Measurements from ENCODE around the gene BCAS4. TPM values are rescaled to one million over a fixed set of nuclear protein-coding genes. Genes with fewer than 3 reads are reported as not detected.

BCAS4 gene
- total RNA-seq, 1 experiment from 2014 or later: 25.8 TPM

GRCh38 chr20:50870561-50871161, 75.8 kb downstream of the BCAS4 start (continued):
- no peak for TF ChIP-seq ERG (CRISPR knock-in tag; IDR thresholded peaks at IDR 0.05)
- no peak for TF ChIP-seq ZNF425 (CRISPR knock-in tag; conservative IDR thresholded peaks at IDR 0.05)
- no peak for TF ChIP-seq GABPB1 (CRISPR knock-in tag; IDR thresholded peaks at IDR 0.05)
- no peak for TF ChIP-seq ZBTB21 (CRISPR knock-in tag; IDR thresholded peaks at IDR 0.05; ENCODE audit: borderline replicate concordance)
- TF ChIP-seq ATF2 (CRISPR knock-in tag; IDR thresholded peaks at IDR 0.05; ENCODE audit: borderline replicate concordance, low read depth): no peak

- Mint-ChIP-seq H3K9me3 (no peaks in the 10 kb centered on the region), H3K27ac (no peak overlapping the region), H3K27me3 (ENCODE audit: low read depth) (no peaks in the 10 kb centered on the region), H3K36me3 (peaks cover 15% of the 10 kb centered on the region), H3K4me1 (peaks cover 43% of the 10 kb centered on the region), H3K4me3 (no peak overlapping the region)
- ChIA-PET POLR2A (interaction anchor here (0.7 kb wide), 1 partner anchor 47 kb away, joined by 6 read pairs; no protein-coding TSS in a partner anchor), CTCF (interaction anchor here (0.9 to 1.0 kb wide), 2 partner anchors 10 to 78 kb away, joined by 4 read pairs; partner anchors contain the start of gene BCAS4)
- TF ChIP-seq TEAD1 (CRISPR knock-in tag; IDR thresholded peaks at IDR 0.05) (no peak), PRRX2 (CRISPR knock-in tag; IDR thresholded peaks at IDR 0.05) (no peak), USF1 (CRISPR knock-in tag; IDR thresholded peaks at IDR 0.05) (no peak), MAX (CRISPR knock-in tag; IDR thresholded peaks at IDR 0.05) (no peak), MYBL2 (CRISPR knock-in tag; IDR thresholded peaks at IDR 0.05) (no peak), FOXK1 (CRISPR knock-in tag; IDR thresholded peaks at IDR 0.05) (no peak), GTF2I (CRISPR knock-in tag; conservative IDR thresholded peaks at IDR 0.05) (no peak), ZBTB21 (CRISPR knock-in tag; IDR thresholded peaks at IDR 0.05; ENCODE audit: borderline replicate concordance) (no peak), RELA (CRISPR knock-in tag; IDR thresholded peaks at IDR 0.05; ENCODE audit: borderline replicate concordance) (no peak), ETV6 (CRISPR knock-in tag; IDR thresholded peaks at IDR 0.05) (no peak), ATF1 (CRISPR knock-in tag; IDR thresholded peaks at IDR 0.05) (no peak), HMGA2 (CRISPR knock-in tag; IDR thresholded peaks at IDR 0.05) (no peak), ZNF671 (CRISPR knock-in tag; IDR thresholded peaks at IDR 0.05) (no peak), NR2C2 (CRISPR knock-in tag; IDR thresholded peaks at IDR 0.05) (no peak), GRHL2 (CRISPR knock-in tag; IDR thresholded peaks at IDR 0.05; ENCODE audit: insufficient replicate concordance, severe bottlenecking) (no peak), ATF6 (CRISPR knock-in tag; IDR thresholded peaks at IDR 0.05) (no peak), ZBTB43 (CRISPR knock-in tag; IDR thresholded peaks at IDR 0.05) (no peak)
- no peak for ATAC-seq
- no peak for DNase-seq (ENCODE audit: low spot score)
These were observed 77.9 kb downstream of the BCAS4 start for GRCh38 chr20:50872560-50873425.
